Stimulated activated CD8-positive, alpha-beta memory T cell treated with anti-CD3 and anti-CD28 coated beads, Interleukin-12 subunit alpha, Interleukin-12 subunit beta, amount 100 ng/mL, for 1 hour (primary cell): ENCODE results near the gene CLEC10A.
A peak's percentile ranks its signal among the peaks of the same experiment; 100 is the strongest.
"Not testable (repeated sequence)": the region's sequence is repeated elsewhere in the genome, so short reads cannot be mapped to it uniquely, and the experiment has no call there.

ENCODE experiments used
- DNase-seq: peaks from one replicate; pipeline ENCODE4 v3.0.0-alpha.2; 2020; ENCODE audit warnings: low read depth

CLEC10A gene

GRCh38 chr17:7072406-7072805 lies 7.6 kb downstream of the CLEC10A start:
- DNase-seq = no peak

DNA sequence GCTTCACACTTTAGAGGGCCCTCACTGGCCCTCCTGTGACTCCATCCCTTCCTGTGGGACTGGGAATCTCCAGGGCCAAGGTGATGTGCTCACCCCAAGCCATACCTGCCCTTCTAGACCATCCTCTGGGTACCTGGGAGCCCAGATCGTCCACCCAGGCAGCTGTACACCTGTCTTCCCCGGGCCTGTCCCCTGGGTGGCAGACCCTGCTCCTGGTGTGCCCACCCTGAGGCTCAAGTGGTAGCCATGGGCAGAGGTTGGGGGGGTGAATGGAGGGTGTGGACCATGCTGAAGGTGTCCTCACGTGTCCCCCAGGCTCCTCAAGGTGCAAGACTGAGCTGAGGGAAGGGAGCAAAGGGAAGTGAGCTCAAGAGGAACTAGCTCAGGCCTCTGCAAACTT lies 9.3 kb downstream of the CLEC10A start:
- DNase-seq = no peak

DNA sequence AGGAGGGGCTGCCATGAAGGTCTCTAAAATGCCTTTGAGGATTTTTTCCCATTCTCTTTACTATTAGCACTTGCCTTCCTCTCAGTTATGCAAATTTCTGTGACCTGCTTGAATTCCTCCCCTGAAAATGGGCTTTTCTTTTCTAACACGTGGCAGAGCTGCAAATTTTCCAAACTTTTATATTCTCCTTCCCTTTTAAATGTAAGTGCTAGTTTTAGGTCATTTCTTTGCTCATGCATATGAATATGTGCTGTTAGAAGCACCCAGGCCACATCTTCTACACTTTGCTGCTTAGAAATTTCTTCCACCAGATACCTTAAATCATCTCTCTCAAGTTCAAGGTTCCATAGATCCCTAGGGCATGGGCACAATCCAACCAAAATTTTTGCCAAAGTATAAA lies 11.8 kb downstream of the CLEC10A start:
- no peak for DNase-seq

DNA sequence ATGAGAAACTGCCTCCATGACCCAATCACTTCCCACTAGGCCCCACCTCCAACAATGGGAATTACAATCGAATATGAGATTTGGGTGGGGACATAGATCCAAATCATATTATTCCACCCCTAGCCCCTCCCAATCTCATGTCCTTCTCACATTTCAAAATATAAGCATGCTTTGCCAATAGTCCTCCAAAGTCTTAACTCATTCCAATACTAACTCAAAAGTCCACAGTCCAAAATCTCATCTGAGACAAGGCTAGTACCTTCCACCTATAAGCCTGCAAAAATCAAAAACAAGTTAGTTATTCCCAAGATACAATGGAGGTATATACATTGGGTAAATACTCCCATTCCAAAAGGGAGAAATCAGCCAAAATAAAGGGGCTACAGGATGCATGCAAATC lies 12.9 kb downstream of the CLEC10A start:
- DNase-seq = no peak

GRCh38 chr17:7064261-7064660 lies 15.8 kb downstream of the CLEC10A start:
- no peak for DNase-seq

DNA sequence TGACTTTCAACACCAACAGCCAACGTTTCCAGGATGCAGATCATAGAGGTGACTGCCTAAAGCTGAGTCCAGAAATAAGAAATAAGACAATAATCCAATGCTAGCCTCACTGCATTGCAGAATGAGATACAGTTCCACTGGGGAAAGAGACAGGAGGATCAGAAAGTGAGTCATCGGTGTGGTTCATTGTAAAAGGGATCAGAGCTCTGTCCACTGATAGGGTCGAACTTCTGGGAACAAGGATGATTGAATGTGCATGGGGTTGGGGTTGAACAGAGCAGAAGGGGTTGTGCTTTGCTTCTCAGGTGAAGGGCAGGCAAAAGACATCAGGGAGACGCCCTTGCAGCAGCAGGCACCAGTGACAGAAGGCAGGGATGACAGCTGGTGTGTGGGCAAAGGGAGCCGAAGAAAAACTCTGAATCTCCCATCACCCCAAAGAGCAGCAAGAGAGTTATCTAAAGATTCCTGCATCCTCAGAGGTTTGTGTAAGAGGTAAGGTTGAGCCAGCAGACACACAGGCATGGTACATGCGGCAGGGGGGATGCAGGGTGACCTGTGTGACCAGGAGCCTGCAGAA lies 16.4 kb downstream of the CLEC10A start:
- no peak for DNase-seq

DNA sequence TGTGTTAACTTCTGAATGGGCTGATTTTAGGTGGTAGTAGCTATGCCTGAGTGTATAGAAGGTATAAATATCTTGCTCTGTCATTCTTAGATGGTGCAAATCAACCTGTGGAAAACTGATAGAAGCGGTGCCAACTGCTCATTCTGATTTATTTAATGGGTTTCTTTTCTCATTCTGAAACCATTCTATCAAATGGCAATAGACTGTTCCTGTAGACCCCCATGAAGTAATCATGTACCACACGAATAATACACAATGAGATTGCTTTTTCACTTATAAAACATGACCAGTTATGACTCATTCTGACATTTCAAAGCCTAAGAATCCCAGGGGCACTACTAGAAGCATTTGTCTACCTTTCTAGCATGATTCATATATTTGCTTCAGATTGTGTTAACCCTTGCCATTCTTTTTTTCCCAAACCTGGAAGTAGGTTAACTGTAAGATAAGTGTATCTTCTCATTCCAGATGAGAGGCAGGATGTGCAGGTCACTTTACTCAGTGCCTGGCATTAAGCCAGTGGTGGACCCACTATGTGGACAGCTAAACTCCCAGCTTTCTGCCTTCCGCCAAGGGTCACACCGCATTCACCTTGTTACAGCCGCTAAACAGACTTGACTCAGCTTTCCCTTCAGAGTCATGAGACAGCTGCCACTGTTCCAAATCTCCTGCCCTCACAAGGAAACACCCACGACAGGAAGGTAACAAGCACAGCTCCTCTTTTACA lies 19.7 kb downstream of the CLEC10A start:
- DNase-seq = no peak

DNA sequence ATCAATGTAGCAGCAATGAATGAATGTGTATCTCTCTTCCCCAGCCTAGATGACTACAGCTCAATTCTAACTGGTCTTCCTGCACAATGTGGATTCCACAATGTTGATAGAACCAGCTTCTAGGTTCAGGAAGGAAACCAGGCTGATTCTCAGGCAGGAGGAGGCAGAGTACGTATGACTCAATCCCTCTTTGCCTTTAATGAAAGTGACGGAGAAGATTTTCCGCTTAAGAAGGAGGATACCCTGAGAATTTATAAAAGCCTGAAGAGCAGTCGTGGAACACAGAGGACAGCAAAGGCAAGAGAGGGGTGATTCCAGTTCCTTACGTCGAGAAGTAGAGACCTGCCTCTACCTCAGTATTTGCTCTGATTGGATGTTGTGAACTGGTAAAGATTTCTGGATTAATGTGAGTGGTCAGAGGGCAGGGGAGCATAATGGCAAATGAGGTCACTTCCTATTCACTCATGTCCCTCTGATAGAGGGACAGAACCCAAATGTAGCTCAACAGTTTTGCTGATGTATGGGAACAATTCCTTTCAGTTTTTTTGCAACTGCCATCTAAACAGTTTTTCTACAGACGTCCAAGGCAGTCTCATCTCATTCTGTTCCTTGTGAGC lies 21.1 kb downstream of the CLEC10A start:
- no peak for DNase-seq

- DNase-seq = no peak
Observed at GRCh38 chr17:7056386-7056785, 23.7 kb downstream of the CLEC10A start.

DNA sequence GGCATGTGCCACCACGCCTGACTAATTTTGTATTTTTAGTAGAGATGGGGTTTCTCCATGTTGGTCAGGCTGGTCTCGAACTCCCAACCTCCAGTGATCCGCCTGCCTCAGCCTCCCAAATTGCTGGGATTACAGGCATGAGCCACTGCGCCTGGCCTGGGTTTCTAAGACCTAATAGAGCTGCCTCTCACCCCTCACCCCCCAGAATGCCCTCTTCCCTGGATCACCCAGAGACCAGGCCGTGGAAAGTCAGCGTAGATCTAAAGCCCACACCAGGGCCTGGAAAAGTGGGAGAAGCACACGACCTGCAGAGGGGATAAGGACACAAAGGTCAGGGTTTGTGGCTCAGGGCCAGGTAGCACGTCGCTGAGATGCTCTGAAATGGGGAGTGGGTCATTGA lies 29.5 kb downstream of the CLEC10A start:
- not testable (repeated sequence) for DNase-seq

DNA sequence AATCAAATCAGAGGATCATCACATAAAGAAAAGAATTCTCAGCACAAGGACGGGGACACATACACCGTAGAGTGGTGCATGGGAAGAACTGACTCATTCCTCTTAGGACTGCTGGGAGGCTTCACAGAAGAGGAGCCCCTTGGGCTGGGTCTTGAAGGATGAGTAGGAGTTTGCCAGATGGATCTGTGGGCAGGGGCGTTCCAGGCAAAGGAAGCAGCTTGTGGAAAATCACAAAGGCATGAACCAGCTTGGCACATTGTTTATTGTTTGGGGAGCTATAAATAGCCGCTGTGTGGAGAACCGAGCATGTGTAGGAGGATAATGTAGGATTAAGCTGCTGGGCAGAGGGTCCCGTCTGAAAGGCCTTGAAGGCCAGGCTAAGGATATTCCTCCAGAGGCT lies 31.1 kb downstream of the CLEC10A start:
- no peak for DNase-seq

GRCh38 chr17:7047566-7047965 lies 32.5 kb downstream of the CLEC10A start:
- DNase-seq = no peak

DNA sequence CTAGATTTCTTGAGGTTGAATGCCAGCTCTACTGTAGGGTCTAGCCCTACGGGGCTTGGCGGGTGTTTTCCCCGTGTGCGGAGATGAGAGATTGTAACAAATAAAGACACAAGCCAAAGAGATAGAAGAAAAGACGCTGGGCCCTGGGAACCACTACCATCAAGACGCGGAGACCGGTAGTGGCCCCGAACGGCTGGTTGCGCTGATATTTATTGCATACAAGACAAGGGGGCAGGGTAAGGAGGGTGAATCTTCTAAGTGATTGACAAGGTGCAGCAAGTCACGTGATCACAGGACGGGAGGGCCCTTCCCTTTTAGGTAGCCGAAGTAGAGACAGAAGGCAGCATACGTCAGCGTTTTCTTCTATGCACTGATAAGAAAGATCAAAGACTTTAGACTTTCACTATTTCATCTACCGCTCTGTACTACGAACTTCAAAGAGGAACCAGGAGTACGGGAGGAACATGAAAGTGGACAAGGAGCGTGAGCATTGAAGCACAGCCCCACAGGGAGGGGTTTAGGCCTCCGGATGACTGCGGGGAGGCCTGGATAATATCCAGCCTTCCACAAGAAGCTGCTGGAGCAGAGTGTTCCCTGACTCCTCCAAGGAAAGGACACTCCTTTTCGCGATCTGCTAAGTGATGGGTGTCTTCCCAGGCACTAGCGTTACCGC lies 33.2 kb downstream of the CLEC10A start:
- DNase-seq = peak; percentile 54

GRCh38 chr17:7046127-7046724 lies 33.8 kb downstream of the CLEC10A start:
- no peak for DNase-seq

DNA sequence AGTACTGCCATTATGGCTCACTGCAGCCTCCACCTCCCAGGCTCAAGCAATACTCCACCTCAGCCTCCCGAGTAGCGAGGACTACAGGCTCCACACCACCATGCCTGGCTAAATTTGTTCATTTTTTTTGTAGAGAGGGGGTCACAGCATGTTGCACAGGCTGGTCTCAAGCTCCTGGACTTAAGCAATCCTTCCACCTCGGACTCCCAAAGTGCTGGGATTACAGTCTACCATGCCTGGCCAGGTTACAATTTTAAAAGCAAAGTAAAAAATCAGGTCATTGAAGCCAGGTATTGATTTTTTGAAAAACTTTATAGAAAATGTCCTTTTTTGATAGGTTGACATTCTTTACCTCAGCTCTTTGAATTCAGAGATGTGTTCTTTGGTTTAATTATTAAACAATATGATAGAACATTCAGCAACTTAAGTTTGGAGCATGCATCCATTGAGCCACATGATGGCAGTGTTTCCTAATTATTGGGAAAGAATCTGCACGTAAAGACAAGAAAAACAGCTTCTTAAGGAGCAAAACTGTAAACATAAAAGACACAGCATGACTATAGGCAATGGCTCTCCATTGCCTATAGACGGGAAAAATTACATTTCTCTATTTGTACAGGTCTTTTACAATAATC lies 34.4 kb downstream of the CLEC10A start:
- peak; percentile 25 for DNase-seq

GRCh38 chr17:7043497-7044198 lies 36.4 kb downstream of the CLEC10A start, which contains the start of gene SLC16A11:
TSS of gene SLC16A11 (minus strand) at chr17:7044092. CDS start at chr17:7043513, 579 bp downstream.
- DNase-seq = no peak

GRCh38 chr17:7043182-7043496 lies 36.9 kb downstream of the CLEC10A start:
- no peak for DNase-seq

- DNase-seq = no peak
Observed at GRCh38 chr17:7042501-7043181, 37.4 kb downstream of the CLEC10A start.

GRCh38 chr17:7041607-7042500 lies 38.2 kb downstream of the CLEC10A start:
- no peak for DNase-seq

DNA sequence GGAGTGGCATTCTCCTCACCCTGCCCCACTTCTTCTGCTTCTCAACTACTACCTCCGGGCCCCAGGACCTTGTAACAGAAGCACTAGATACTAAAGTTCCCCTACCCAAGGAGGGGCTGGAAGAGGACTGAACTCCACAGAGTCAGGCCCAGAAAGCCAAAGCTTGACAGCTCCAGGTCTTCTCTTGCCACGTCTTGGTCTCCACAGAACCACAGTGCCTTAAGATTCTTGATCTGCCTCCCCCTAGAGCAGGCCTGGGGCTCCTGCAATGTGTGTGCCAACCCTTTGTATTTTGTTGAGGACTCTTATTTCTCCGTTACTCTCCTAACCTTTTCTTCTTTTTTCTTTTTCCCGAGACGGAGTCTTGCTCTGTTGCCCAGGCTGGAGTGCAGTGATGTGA lies 40.2 kb downstream of the CLEC10A start:
- DNase-seq = no peak
